HEK293 (cell line): Measurements from ENCODE around the gene GPX4.

Source experiments
- CTCF ChIA-PET: fragments of 350-600 bp; formaldehyde crosslinking; extraction: SDS; loops from one replicate; lab custom pipeline; 2021; ENCODE audit warnings: antibody characterized with exemption; lab: Yijun Ruan, JAX
- POLR2A ChIA-PET: fragments of 300-600 bp; formaldehyde crosslinking; extraction: SDS; loops from one replicate; lab custom pipeline; 2020; ENCODE audit warnings: antibody characterized with exemption, inconsistent platforms; lab: Yijun Ruan, JAX
- H3K27ac ChIP-seq: fragments of 200-500 bp; sonication (Bioruptor generic); 2 replicates; pipeline ENCODE4 v1.5.1; 2014; ENCODE audit warnings: low read depth, low read length, control low read depth, inconsistent platforms; ENCODE audit errors: extremely low read depth
- H3K36me3 ChIP-seq, 2 experiments: fragments of 200-500 bp in 1 of 2; sonication (Bioruptor generic) in 1 of 2; 1 replicate in 1 of 2; 2 replicates in 1 of 2; pipeline ENCODE4 v1.5.1; 2014 to 2017; ENCODE audit warnings: inconsistent platforms in 2 of 2, low read length in 2 of 2; ENCODE audit not compliant: control insufficient read depth in 2 of 2, insufficient read depth in 1 of 2
- H3K4me1 ChIP-seq: fragments of 200-500 bp; sonication (Bioruptor generic); 2 replicates; pipeline ENCODE4 v1.5.1; 2014; ENCODE audit warnings: mild to moderate bottlenecking, low read length, inconsistent platforms; ENCODE audit not compliant: control insufficient read depth, insufficient read depth
- H3K4me3 ChIP-seq: 2 replicates; pipeline ENCODE4 v1.5.1; 2011; ENCODE audit warnings: low read depth, mild to moderate bottlenecking, control low read depth, low read length, moderate library complexity
- H3K9me3 ChIP-seq: fragments of 200-500 bp; sonication (Bioruptor generic); 2 replicates; pipeline ENCODE4 v1.5.1; 2014; ENCODE audit warnings: low read depth, low read length, inconsistent platforms; ENCODE audit not compliant: control insufficient read depth, insufficient read depth
- BCL11B ChIP-seq: fragments of 450-650 bp; formaldehyde crosslinking; IDR thresholded peaks from 2 replicates; pipeline ENCODE4 v1.5.1; 2016; ENCODE audit warnings: low read depth, missing biosample characterization, missing genetic modification characterization
- GFI1B ChIP-seq: fragments of 450-650 bp; formaldehyde crosslinking; IDR thresholded peaks from 2 replicates; pipeline ENCODE4 v1.5.1; 2016; ENCODE audit warnings: missing biosample characterization, missing genetic modification characterization
- KLF1 ChIP-seq: fragments of 450-650 bp; formaldehyde crosslinking; IDR thresholded peaks from 2 replicates; pipeline ENCODE4 v1.5.1; 2016; ENCODE audit warnings: missing biosample characterization, missing genetic modification characterization
- KLF9 ChIP-seq: fragments of 450-650 bp; formaldehyde crosslinking; IDR thresholded peaks from 2 replicates; pipeline ENCODE4 v1.5.1; 2016; ENCODE audit warnings: missing biosample characterization, missing genetic modification characterization, low read depth
- TCF7L2 ChIP-seq: IDR thresholded peaks from 2 replicates; pipeline ENCODE4 v1.6.1; 2011; ENCODE audit warnings: low read depth, mild to moderate bottlenecking, inconsistent platforms, low read length, moderate library complexity, borderline replicate concordance
- ZBTB26 ChIP-seq: fragments of 450-650 bp; formaldehyde crosslinking; optimal IDR thresholded peaks from 2 replicates; pipeline ENCODE3; 2016; ENCODE audit warnings: missing biosample characterization, mild to moderate bottlenecking, missing genetic modification characterization
- ZBTB48 ChIP-seq: fragments of 450-650 bp; formaldehyde crosslinking; IDR thresholded peaks from 2 replicates; pipeline ENCODE4 v1.5.1; 2016; ENCODE audit warnings: missing biosample characterization, missing genetic modification characterization
- ZEB2 ChIP-seq: fragments of 450-650 bp; formaldehyde crosslinking; IDR thresholded peaks from 2 replicates; pipeline ENCODE4 v1.5.1; 2016; ENCODE audit warnings: missing biosample characterization, missing genetic modification characterization
- ZNF175 ChIP-seq: fragments of 450-650 bp; formaldehyde crosslinking; IDR thresholded peaks from 2 replicates; pipeline ENCODE4 v1.5.1; 2016; ENCODE audit warnings: missing biosample characterization, missing genetic modification characterization
- ZNF184 ChIP-seq: fragments of 450-650 bp; IDR thresholded peaks from 2 replicates; pipeline ENCODE4 v1.5.1; 2018; ENCODE audit warnings: missing biosample characterization, mild to moderate bottlenecking, missing genetic modification characterization
- ZNF239 ChIP-seq: fragments of 450-650 bp; formaldehyde crosslinking; IDR thresholded peaks from 2 replicates; pipeline ENCODE4 v1.5.1; 2016; ENCODE audit warnings: missing biosample characterization, missing genetic modification characterization
- ZNF350 ChIP-seq: fragments of 450-650 bp; formaldehyde crosslinking; IDR thresholded peaks from 2 replicates; pipeline ENCODE4 v1.5.0; 2017; ENCODE audit warnings: missing biosample characterization, mild to moderate bottlenecking, missing genetic modification characterization
- ZNF354C ChIP-seq: fragments of 450-650 bp; formaldehyde crosslinking; IDR thresholded peaks from 2 replicates; pipeline ENCODE4 v1.5.1; 2016; ENCODE audit warnings: missing biosample characterization, missing genetic modification characterization, low read depth, borderline replicate concordance
- ZNF394 ChIP-seq: fragments of 450-650 bp; formaldehyde crosslinking; IDR thresholded peaks from 2 replicates; pipeline ENCODE4 v1.5.1; 2016; ENCODE audit warnings: missing biosample characterization, missing genetic modification characterization, mild to moderate bottlenecking, moderate library complexity, borderline replicate concordance
- ZNF423 ChIP-seq: fragments of 450-650 bp; formaldehyde crosslinking; IDR thresholded peaks from 2 replicates; pipeline ENCODE4 v1.5.1; 2016; ENCODE audit warnings: missing biosample characterization, missing genetic modification characterization
- ZNF473 ChIP-seq: fragments of 450-650 bp; formaldehyde crosslinking; IDR thresholded peaks from 2 replicates; pipeline ENCODE4 v1.5.1; 2017; ENCODE audit warnings: missing biosample characterization, missing genetic modification characterization
- ZNF560 ChIP-seq: fragments of 450-650 bp; formaldehyde crosslinking; IDR thresholded peaks from 2 replicates; pipeline ENCODE4 v1.5.1; 2017; ENCODE audit warnings: missing biosample characterization, missing genetic modification characterization, borderline replicate concordance
- ZNF623 ChIP-seq: fragments of 450-650 bp; formaldehyde crosslinking; IDR thresholded peaks from 2 replicates; pipeline ENCODE4 v1.5.1; 2016; ENCODE audit warnings: missing biosample characterization, missing genetic modification characterization
- ZNF664 ChIP-seq: fragments of 450-650 bp; formaldehyde crosslinking; IDR thresholded peaks from 2 replicates; pipeline ENCODE4 v1.5.1; 2016; ENCODE audit warnings: missing biosample characterization, missing genetic modification characterization
- ZNF704 ChIP-seq: fragments of 450-650 bp; formaldehyde crosslinking; IDR thresholded peaks from 2 replicates; pipeline ENCODE4 v1.5.1; 2016; ENCODE audit warnings: missing biosample characterization, missing genetic modification characterization

Gene GPX4

GRCh38 chr19:1091544-1092175, 12.1 kb upstream of the GPX4 start:
- Histone ChIP-seq H3K4me1 (peaks cover 4% of the 10 kb centered on the region; the same call in 1 of the 2 replicates), H3K27ac (no peak overlapping the region), H3K36me3 (peaks cover 13 to 56% of the 10 kb centered on the region in 2 experiments; a peak in 2 of 3 replicates), H3K4me3 (no peak overlapping the region), H3K9me3 (no peaks in the 10 kb centered on the region)
- ChIA-PET POLR2A (no interaction called here), CTCF (interaction anchor here (0.7 kb wide), 1 partner anchor 90 kb away, joined by 4 read pairs; no protein-coding TSS in a partner anchor)
- no peak for TF ChIP-seq ZNF623
- TF ChIP-seq KLF1 (tag by site-specific recombination), result peak; percentile 27; the same call in 1 of the 2 replicates
- no peak for TF ChIP-seq ZNF560 (tag by site-specific recombination)

- peaks cover 4% of the 10 kb centered on the region; the same call in 1 of the 2 replicates for H3K4me1 ChIP-seq
- POLR2A ChIA-PET, result interaction anchor here (0.6 to 1.1 kb wide), 2 partner anchors 9 to 27 kb away, joined by 3 read pairs; partner anchors contain the start of gene ARHGAP45
- TF ChIP-seq BCL11B (tag by site-specific recombination) (0 out of 2 replicates have a peak, but pooled peaks have one; percentile 19), ZEB2 (tag by site-specific recombination) (no peak), ZNF704 (tag by site-specific recombination) (no peak)
- TF ChIP-seq, all 188 proteins: peak for 1
- peaks cover 13 to 46% of the 10 kb centered on the region in 2 experiments; a peak in 2 of 3 replicates for H3K36me3 ChIP-seq
- H3K4me3 ChIP-seq, result no peak overlapping the region
- no peaks in the 10 kb centered on the region for H3K9me3 ChIP-seq
- CTCF ChIA-PET, result interaction anchor here (0.6 kb wide), 1 partner anchor 101 kb away, joined by 3 read pairs; no protein-coding TSS in a partner anchor
- no peak overlapping the region for H3K27ac ChIP-seq
Measured at GRCh38 chr19:1093330-1093729, 10.5 kb upstream of the GPX4 start.

GRCh38 chr19:1093811-1094553, 9.8 kb upstream of the GPX4 start:
- ChIA-PET POLR2A (interaction anchor here (0.6 to 1.3 kb wide), 7 partner anchors 8 to 66 kb away, joined by 3 to 6 read pairs (median 4); partner anchors contain the start of genes ABCA7 and ARHGAP45), CTCF (interaction anchor here (0.6 to 1.0 kb wide), 3 partner anchors 65 to 124 kb away, joined by 3 read pairs; no protein-coding TSS in a partner anchor)
- TF ChIP-seq ZNF184, result no peak
- TF ChIP-seq TCF7L2, result no peak
- no peak for TF ChIP-seq ZNF423 (tag by site-specific recombination)
- TF ChIP-seq ZNF354C (tag by site-specific recombination), result no peak
- no peak for TF ChIP-seq ZNF664 (tag by site-specific recombination)
- TF ChIP-seq ZBTB26 (tag by site-specific recombination), result no peak
- no peak for TF ChIP-seq ZNF394
- no peak for TF ChIP-seq ZNF473 (tag by site-specific recombination)
- TF ChIP-seq GFI1B (tag by site-specific recombination), result no peak
- TF ChIP-seq ZNF350 (tag by site-specific recombination), result no peak
- no peak for TF ChIP-seq KLF9 (tag by site-specific recombination)
- TF ChIP-seq ZBTB48, result no peak
- TF ChIP-seq ZNF175 (tag by site-specific recombination), result no peak
- no peak for TF ChIP-seq ZNF239 (tag by site-specific recombination)
- H3K36me3 ChIP-seq, result peaks cover 13 to 39% of the 10 kb centered on the region in 2 experiments; a peak in 2 of 3 replicates
- H3K27ac ChIP-seq, result no peak overlapping the region
- peaks cover 4% of the 10 kb centered on the region; the same call in 1 of the 2 replicates for H3K4me1 ChIP-seq
- peak overlapping the region; percentile 83 for H3K4me3 ChIP-seq
- no peaks in the 10 kb centered on the region for H3K9me3 ChIP-seq
